Type B pancreatic cell (in vitro differentiated cells): Measurements from ENCODE around the gene ANP32D. TPM values are rescaled to one million over a fixed set of nuclear protein-coding genes. Genes with fewer than 3 reads are reported as not detected.
"Not testable (repeated sequence)": the region's sequence is repeated elsewhere in the genome, so short reads cannot be mapped to it uniquely, and the experiment has no call there.

Source experiments
- DNase-seq: peaks from one replicate; pipeline ENCODE4 v3.0.0; 2021; ENCODE audit warnings: mixed read lengths; ENCODE audit not compliant: unreplicated experiment; ENCODE audit errors: extremely low spot score
- H3K27ac Mint-ChIP-seq: 2 replicates; pipeline ENCODE4 v1.8.0; 2021; ENCODE audit warnings: mild to moderate bottlenecking, mixed read lengths
- H3K27me3 Mint-ChIP-seq: 2 replicates; pipeline ENCODE4 v1.8.0; 2021; ENCODE audit warnings: mixed read lengths
- H3K36me3 Mint-ChIP-seq: 2 replicates; pipeline ENCODE4 v1.8.0; 2021; ENCODE audit warnings: mixed read lengths
- H3K4me1 Mint-ChIP-seq: one replicate; pipeline ENCODE4 v1.8.0; 2021; ENCODE audit warnings: mixed read lengths; ENCODE audit not compliant: unreplicated experiment
- H3K4me3 Mint-ChIP-seq: 2 replicates; pipeline ENCODE4 v1.8.0; 2021; ENCODE audit warnings: mild to moderate bottlenecking, mixed read lengths
- H3K9me3 Mint-ChIP-seq: 2 replicates; pipeline ENCODE4 v1.8.0; 2021; ENCODE audit warnings: mixed read lengths
- CTCF ChIP-seq: fragments of 200-600 bp; sonication (generic); conservative IDR thresholded peaks from 2 replicates; pipeline ENCODE4 v1.5.0; 2021; ENCODE audit warnings: antibody characterized with exemption, mild to moderate bottlenecking
- total RNA-seq: library from RNA; stranded (reverse); gene quantifications from 2 replicates; pipeline ENCODE4 v1.2.1, GENCODE V29; 2021; ENCODE audit warnings: low replicate concordance

ANP32D gene
- total RNA-seq, 1 donor from 2014 or later, result not detected

DNA sequence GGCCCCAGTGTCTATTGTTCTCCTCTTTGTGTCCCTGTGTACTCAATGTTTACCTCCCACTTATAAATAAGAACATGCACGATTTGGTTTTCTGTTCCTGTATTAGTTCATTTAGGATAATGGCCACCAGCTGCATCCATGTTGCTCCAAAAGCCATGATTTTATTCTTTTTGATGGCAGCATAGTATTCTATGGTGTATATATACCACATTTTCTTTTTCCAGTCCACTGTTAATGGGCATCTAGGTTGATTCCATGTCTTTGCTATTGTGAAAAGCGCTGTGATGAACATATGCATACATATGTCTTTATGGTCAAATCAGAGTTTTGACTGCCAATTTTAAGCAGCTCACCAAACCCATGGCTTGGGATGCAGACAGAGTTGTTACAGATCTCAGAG, 17.2 kb upstream of the ANP32D start:
- Mint-ChIP-seq H3K4me3 (no peak overlapping the region), H3K4me1 (no peaks in the 10 kb centered on the region), H3K9me3 (peaks cover 2% of the 10 kb centered on the region), H3K27me3 (peaks cover 17% of the 10 kb centered on the region), H3K36me3 (no peaks in the 10 kb centered on the region), H3K27ac (no peak overlapping the region)
- no peak for DNase-seq
- TF ChIP-seq CTCF, result no peak

- H3K36me3 Mint-ChIP-seq, result no peaks in the 10 kb centered on the region
- no peak for DNase-seq
- H3K27ac Mint-ChIP-seq, result no peak overlapping the region
- H3K4me3 Mint-ChIP-seq, result no peak overlapping the region
- H3K4me1 Mint-ChIP-seq, result no peaks in the 10 kb centered on the region
- H3K27me3 Mint-ChIP-seq, result peaks cover 21% of the 10 kb centered on the region
- no peaks in the 10 kb centered on the region for H3K9me3 Mint-ChIP-seq
- TF ChIP-seq CTCF, result no peak
Observed at GRCh38 chr12:48459259-48459658, 13.1 kb upstream of the ANP32D start.

DNA sequence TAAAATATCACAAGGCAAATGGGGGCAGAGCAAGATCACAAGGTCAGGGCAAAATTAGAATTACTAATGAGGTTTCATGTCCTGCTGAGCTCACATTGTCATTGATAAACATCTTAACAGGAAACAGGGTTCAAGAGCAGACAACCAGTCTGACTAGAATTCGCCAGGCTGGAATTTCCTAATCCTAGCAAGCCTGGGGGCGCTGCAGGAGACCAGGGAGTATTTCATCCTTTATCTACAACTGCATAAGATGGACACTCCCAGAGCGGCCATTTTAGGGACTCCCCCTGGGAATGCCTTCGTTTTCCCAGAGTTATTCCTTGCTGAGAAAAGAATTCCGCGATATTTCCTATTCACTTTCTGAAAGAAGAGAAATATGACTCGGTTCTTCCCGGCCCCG, 3.3 kb upstream of the ANP32D start:
- H3K36me3 Mint-ChIP-seq, H3K27ac Mint-ChIP-seq, DNase-seq, H3K4me3 Mint-ChIP-seq, H3K27me3 Mint-ChIP-seq, H3K4me1 Mint-ChIP-seq: not testable (repeated sequence)
- peaks cover 12% of the 10 kb centered on the region for H3K9me3 Mint-ChIP-seq

DNA sequence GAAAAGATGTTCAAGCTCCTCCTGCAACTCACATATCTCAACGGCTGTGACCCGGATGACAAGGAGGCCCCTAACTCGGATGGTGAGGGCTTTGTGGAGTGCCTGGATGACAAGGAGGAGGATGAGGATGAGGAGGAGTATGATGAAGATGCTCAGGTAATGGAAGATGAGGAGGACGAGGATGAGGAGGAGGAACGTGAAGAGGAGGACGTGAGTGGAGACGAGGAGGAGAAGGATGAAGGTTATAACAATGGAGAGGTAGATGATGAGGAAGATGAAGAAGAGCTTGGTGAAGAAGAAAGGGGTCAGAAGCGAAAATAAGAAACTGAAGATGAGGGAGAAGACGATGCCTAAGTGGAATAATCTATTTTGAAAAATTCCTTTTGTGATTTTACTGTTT, 702 bp downstream of the ANP32D start:
- no peak for DNase-seq
- Mint-ChIP-seq H3K4me1 (no peaks in the 10 kb centered on the region), H3K27me3 (no peaks in the 10 kb centered on the region), H3K27ac (no peak overlapping the region), H3K9me3 (peaks cover 12% of the 10 kb centered on the region), H3K36me3 (no peaks in the 10 kb centered on the region), H3K4me3 (no peak overlapping the region)
- no peak for TF ChIP-seq CTCF

- DNase-seq, H3K27ac Mint-ChIP-seq, H3K4me3 Mint-ChIP-seq, H3K27me3 Mint-ChIP-seq, H3K36me3 Mint-ChIP-seq, H3K4me1 Mint-ChIP-seq: not testable (repeated sequence)
- peaks cover 12% of the 10 kb centered on the region for H3K9me3 Mint-ChIP-seq
Observed at GRCh38 chr12:48474497-48474896, 2.1 kb downstream of the ANP32D start.

GRCh38 chr12:48482198-48482597, 9.8 kb downstream of the ANP32D start, which contains the start of gene C12orf54:
C12orf54 (plus strand) TSS chr12:48482498; CDS start chr12:48483297, 799 bp downstream.
- H3K27me3 Mint-ChIP-seq, result peaks cover 25% of the 10 kb centered on the region
- H3K27ac Mint-ChIP-seq, result no peak within 1 kb of the TSS
- no peaks in the 10 kb centered on the region for H3K9me3 Mint-ChIP-seq
- no peak for DNase-seq
- TF ChIP-seq CTCF, result no peak
- H3K4me3 Mint-ChIP-seq, result no peak within 1 kb of the TSS
- H3K4me1 Mint-ChIP-seq, result no peaks in the 10 kb centered on the region
- H3K36me3 Mint-ChIP-seq, result no peaks in the 10 kb centered on the region

- Mint-ChIP-seq H3K27me3 (peaks cover 25% of the 10 kb centered on the region), H3K4me3 (no peak overlapping the region), H3K9me3 (no peaks in the 10 kb centered on the region), H3K36me3 (no peaks in the 10 kb centered on the region), H3K4me1 (no peaks in the 10 kb centered on the region), H3K27ac (no peak overlapping the region)
- DNase-seq, result no peak
- no peak for TF ChIP-seq CTCF
Observed at GRCh38 chr12:48482930-48483329, 10.6 kb downstream of the ANP32D start.
